Breast epithelium (tissue), 3 donors: ENCODE results near the gene TREML4.

Source experiments
- POLR2A ChIP-seq: fragments of 450-650 bp; IDR thresholded peaks from one replicate; pipeline ENCODE4 v1.6.1; 2016; ENCODE audit warnings: antibody characterized with exemption, mild to moderate bottlenecking, moderate library complexity
- POLR2AphosphoS5 ChIP-seq, 3 donors: sonication (generic); formaldehyde crosslinking; IDR thresholded peaks; one replicate each; pipeline ENCODE4 v1.6.1; 2017; ENCODE audit warnings: antibody characterized with exemption in 3 of 3
- TF ChIP-seq, protein P1 (sequence below), 3 donors: fragments of 450-650 bp; IDR thresholded peaks; one replicate each; pipeline ENCODE4 v1.5.1; 2016 to 2017; ENCODE audit warnings: antibody characterized with exemption in 3 of 3, mild to moderate bottlenecking in 3 of 3, moderate library complexity in 3 of 3

- TF ChIP-seq, protein P1, sequence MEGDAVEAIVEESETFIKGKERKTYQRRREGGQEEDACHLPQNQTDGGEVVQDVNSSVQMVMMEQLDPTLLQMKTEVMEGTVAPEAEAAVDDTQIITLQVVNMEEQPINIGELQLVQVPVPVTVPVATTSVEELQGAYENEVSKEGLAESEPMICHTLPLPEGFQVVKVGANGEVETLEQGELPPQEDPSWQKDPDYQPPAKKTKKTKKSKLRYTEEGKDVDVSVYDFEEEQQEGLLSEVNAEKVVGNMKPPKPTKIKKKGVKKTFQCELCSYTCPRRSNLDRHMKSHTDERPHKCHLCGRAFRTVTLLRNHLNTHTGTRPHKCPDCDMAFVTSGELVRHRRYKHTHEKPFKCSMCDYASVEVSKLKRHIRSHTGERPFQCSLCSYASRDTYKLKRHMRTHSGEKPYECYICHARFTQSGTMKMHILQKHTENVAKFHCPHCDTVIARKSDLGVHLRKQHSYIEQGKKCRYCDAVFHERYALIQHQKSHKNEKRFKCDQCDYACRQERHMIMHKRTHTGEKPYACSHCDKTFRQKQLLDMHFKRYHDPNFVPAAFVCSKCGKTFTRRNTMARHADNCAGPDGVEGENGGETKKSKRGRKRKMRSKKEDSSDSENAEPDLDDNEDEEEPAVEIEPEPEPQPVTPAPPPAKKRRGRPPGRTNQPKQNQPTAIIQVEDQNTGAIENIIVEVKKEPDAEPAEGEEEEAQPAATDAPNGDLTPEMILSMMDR (IDR thresholded peaks at IDR 0.05), result no peak
- TF ChIP-seq POLR2A (no peak), POLR2AphosphoS5 (IDR thresholded peaks at IDR 0.05) (no peak)
These were observed 40.3 kb downstream of the TREML4 start for GRCh38 chr6:41268478-41268877.
